ENCODE measurements around the gene BTG2. TPM values are rescaled to one million over a fixed set of nuclear protein-coding genes. Genes with fewer than 3 reads are reported as not detected.

Gene BTG2
- total RNA-seq, 1 donor from 2014 or later = 110 TPM

DNA sequence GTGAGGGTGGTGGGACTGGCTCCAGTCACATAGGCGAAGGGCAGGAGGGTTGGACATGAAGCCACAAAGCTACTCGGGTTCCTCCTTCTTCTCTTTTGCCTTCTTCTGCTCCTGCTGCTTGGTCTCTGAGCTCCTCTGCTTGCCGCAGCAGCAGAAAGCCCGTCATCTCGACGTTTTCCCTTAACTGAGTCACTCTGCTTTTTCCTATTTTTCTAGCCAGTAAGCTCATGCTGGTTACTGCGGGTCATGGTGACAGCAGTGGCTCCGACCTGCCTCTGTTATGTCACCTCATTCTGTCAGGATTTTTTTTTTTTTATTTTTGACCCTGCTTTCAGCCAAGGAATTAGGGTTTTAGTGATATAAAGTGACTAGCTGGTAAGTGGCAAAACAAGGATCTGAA is 48.2 kb downstream of the BTG2 start:
- H3K27ac Mint-ChIP-seq = no peak overlapping the region
- H3K4me1 Mint-ChIP-seq (ENCODE audit: low read depth) = peaks cover 13% of the 10 kb centered on the region
- DNase-seq (ENCODE audit: low spot score, unreplicated experiment) = no peak
- no peaks in the 10 kb centered on the region for H3K36me3 Mint-ChIP-seq (ENCODE audit: insufficient read depth)
- no peaks in the 10 kb centered on the region for H3K9me3 Mint-ChIP-seq (ENCODE audit: low read depth)
- H3K27me3 Mint-ChIP-seq = peaks cover 23% of the 10 kb centered on the region
- H3K4me3 Mint-ChIP-seq (ENCODE audit: low read depth) = no peak overlapping the region
- TF ChIP-seq, protein P1, sequence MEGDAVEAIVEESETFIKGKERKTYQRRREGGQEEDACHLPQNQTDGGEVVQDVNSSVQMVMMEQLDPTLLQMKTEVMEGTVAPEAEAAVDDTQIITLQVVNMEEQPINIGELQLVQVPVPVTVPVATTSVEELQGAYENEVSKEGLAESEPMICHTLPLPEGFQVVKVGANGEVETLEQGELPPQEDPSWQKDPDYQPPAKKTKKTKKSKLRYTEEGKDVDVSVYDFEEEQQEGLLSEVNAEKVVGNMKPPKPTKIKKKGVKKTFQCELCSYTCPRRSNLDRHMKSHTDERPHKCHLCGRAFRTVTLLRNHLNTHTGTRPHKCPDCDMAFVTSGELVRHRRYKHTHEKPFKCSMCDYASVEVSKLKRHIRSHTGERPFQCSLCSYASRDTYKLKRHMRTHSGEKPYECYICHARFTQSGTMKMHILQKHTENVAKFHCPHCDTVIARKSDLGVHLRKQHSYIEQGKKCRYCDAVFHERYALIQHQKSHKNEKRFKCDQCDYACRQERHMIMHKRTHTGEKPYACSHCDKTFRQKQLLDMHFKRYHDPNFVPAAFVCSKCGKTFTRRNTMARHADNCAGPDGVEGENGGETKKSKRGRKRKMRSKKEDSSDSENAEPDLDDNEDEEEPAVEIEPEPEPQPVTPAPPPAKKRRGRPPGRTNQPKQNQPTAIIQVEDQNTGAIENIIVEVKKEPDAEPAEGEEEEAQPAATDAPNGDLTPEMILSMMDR (IDR thresholded peaks at IDR 0.05; ENCODE audit: unreplicated experiment) = no peak

DNA sequence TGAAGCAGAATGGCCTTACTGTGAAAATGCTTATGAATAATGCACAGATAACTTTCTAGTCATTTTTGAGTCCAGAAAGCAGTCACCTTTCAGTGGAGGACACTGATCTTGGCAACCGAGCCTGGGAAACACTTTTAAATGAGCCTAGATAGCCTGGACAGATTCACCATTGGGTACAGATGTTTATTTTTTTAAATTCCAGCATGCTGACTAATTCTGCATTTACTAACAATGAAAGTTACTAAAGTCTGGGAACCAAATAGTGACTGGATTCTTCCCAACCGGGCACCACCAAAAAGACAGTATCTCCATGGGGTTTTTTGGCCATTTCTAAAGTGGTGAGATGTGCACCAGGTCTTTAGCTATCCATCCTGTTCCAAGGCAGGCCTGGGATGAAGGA is 48.9 kb downstream of the BTG2 start:
- no peak for DNase-seq (ENCODE audit: low spot score, unreplicated experiment)
- H3K27me3 Mint-ChIP-seq = peaks cover 27% of the 10 kb centered on the region
- TF ChIP-seq, protein P1 (IDR thresholded peaks at IDR 0.05; ENCODE audit: unreplicated experiment) = no peak
- H3K36me3 Mint-ChIP-seq (ENCODE audit: insufficient read depth) = no peaks in the 10 kb centered on the region
- H3K4me3 Mint-ChIP-seq (ENCODE audit: low read depth) = no peak overlapping the region
- peaks cover 13% of the 10 kb centered on the region for H3K4me1 Mint-ChIP-seq (ENCODE audit: low read depth)
- no peaks in the 10 kb centered on the region for H3K9me3 Mint-ChIP-seq (ENCODE audit: low read depth)
- H3K27ac Mint-ChIP-seq = no peak overlapping the region

DNA sequence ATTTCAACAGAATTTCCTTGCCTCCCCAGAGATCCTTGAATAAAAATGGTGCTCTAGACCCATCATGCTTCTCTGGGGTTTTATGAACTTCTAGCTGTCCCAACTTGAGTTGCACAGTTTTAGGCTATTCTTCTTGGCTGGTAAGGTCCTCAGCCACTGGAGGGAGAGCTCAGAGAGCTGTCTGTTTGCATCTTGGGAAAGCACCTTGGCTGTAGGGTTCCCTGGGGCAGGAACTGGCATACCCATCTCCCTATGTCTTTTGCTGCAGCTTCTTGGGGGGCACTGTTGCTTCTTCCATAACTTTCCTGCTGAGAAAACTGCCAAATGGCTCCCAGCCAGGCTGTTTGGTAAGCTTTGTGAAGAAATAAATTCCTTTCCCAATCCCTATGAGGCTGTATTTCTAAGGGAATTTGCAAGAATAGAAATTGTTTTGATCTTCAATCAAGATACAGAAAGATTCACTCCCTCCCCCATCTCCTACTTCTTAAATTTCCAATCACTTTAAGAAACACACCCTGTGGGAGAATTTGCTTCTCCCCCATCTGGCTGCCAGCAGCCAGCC is 53.8 kb downstream of the BTG2 start:
- TF ChIP-seq, protein P1 (IDR thresholded peaks at IDR 0.05; ENCODE audit: unreplicated experiment) = no peak
- no peak overlapping the region for H3K4me3 Mint-ChIP-seq (ENCODE audit: low read depth)
- H3K4me1 Mint-ChIP-seq (ENCODE audit: low read depth) = peaks cover 2% of the 10 kb centered on the region
- no peaks in the 10 kb centered on the region for H3K36me3 Mint-ChIP-seq (ENCODE audit: insufficient read depth)
- peaks cover 43% of the 10 kb centered on the region for H3K27me3 Mint-ChIP-seq
- no peak for DNase-seq (ENCODE audit: low spot score, unreplicated experiment)
- no peak overlapping the region for H3K27ac Mint-ChIP-seq
- no peaks in the 10 kb centered on the region for H3K9me3 Mint-ChIP-seq (ENCODE audit: low read depth)

Other genes with a start within 250 kb of the BTG2 start
- not detected in 2 replicates for gene MYOG, start 219.5 kb upstream of the BTG2 start, total RNA-seq
- gene ADORA1, start 177.8 kb upstream of the BTG2 start, total RNA-seq = 0.14 and 0.16 TPM in 2 replicates
- not detected in 2 replicates for gene MYBPH, start 129.7 kb upstream of the BTG2 start, total RNA-seq
- gene CHI3L1, start 118.8 kb upstream of the BTG2 start, total RNA-seq = not detected in 2 replicates
- gene CHIT1, start 75.8 kb upstream of the BTG2 start, total RNA-seq = 0.14 and 0.95 TPM in 2 replicates
- 2.5 and 3.1 TPM in 2 replicates for gene FMOD, start 45.6 kb downstream of the BTG2 start, total RNA-seq
- gene PRELP, start 170.3 kb downstream of the BTG2 start, total RNA-seq = 0.04 and 0.14 TPM in 2 replicates
- not detected in 2 replicates for gene OPTC, start 188.6 kb downstream of the BTG2 start, total RNA-seq

Measured in progenitor cell of endocrine pancreas (in vitro differentiated cells).